CD4-positive, alpha-beta T cell treated with Interleukin-1 beta for 1 hour (primary cell): ENCODE measurements around the gene RNF141.

ENCODE experiments used
- DNase-seq, 2 donors: peaks; one replicate each; pipeline ENCODE4 v3.0.0-alpha.2; 2020 to 2022

Gene RNF141

DNA sequence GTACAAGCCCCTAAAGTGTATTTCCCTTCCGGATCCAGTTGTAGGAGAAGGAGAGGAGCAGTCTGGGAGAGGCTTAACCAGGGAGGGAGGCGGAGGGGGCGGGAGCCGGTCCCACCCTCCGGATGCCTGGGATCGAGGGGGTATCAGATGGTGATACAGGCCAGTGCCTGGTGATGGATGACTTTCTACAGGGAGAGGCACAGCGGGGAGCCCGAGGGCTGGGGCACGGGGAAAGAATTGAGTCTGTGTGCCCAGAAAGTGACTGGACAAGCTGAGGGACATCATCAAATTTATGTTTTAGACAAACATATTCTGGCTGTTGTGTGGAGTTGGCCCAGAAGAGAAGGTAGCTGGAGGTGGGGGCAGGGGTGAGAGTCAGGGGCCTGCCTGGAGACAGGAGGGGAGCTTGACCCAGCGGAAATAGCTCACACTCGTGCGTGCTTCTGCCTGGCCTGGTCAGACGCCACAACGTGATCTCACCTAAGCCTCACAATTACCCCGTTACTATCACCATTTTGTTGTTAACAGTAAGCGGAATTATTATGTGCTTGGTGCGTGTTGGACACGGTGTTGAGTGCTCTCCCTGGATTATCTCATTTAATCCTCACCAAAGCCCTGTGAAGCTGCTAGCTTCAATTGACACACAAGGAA is 43.5 kb downstream of the RNF141 start:
- no peak for DNase-seq

DNA sequence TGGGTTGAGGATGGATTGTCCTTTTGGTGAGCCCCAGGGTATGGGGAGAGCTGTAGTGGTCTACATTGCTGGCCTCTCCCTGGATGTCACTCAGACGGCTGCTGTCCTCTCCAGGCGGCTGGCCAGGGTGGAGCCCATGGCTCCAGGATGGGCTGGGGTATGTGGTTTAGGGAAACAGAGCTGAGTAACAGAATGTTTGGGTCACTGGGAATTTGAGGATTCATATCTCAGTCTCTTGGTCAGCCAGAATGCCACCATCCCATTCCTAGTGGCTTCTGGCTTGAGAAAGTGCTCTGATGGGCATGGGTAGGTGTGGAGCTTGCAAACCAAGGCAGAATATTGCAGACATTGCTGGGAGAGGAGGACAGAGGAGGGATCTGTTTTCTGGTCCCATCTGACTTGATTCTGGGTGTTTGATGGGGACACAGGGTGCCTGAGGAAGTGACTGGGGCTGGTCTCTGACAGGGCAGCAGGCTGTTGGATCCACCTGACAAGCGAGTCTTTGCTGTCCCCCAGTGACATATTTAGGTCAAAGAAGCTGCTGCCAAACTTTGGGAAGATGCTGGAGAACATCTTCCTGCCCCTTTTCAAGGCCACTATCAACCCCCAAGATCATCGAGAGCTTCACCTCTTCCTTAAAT is 44.6 kb downstream of the RNF141 start:
- DNase-seq, result no peak

DNA sequence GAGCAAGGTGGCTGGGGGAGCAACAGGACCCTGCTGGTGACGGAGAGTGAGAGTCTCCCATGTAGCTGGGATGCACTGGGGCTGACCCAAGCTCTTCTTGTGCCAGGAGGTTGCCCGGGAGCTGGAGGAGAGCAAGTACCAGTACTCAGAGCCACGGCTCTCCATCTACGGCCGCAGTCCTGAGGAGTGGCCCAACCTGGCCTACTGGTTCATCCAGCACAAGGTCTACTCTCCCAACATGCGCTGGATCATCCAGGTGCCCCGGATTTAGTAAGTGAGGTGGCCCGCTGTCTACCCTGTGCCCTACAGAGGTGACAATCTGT is 45.6 kb downstream of the RNF141 start:
- no peak for DNase-seq

DNA sequence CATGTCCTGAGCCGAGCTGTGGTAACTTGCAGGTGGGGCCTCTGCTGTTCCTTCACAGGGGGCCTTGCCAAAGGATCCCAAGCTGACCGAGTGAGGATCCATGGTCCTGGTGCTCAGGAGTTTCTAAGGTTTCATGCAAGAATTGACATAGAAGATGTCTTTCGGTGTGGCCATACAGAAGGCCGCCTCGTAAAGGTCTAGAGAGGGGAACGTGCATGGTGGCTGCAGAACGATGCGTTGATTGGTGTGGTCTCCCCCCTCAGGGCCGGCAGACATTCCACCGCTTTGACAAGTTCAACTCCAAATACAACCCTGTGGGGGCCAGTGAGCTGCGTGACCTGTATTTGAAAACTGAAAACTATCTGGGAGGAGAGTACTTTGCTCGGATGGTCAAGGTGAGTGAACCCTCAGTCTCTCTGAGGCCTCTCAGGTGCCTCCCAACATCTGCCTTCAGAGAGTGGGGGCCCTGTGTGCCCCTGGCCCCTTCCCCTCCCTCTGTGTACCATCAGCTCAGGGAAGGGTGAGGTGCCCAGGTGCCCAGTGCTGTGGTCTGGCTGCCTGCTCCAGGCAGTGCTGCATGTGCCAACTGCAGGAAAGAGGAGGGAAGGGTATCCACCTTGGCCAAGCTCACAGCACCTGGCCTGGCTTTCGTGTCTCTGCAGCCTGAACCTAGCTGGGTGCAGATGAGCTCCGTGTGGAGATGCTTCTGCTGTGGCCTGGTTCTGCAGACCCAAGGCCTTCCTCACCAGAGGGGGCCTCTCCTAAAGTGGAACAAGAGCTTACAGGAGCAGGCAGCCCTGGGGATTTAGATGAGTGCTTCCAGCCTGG is 46.1 kb downstream of the RNF141 start:
- no peak for DNase-seq

DNA sequence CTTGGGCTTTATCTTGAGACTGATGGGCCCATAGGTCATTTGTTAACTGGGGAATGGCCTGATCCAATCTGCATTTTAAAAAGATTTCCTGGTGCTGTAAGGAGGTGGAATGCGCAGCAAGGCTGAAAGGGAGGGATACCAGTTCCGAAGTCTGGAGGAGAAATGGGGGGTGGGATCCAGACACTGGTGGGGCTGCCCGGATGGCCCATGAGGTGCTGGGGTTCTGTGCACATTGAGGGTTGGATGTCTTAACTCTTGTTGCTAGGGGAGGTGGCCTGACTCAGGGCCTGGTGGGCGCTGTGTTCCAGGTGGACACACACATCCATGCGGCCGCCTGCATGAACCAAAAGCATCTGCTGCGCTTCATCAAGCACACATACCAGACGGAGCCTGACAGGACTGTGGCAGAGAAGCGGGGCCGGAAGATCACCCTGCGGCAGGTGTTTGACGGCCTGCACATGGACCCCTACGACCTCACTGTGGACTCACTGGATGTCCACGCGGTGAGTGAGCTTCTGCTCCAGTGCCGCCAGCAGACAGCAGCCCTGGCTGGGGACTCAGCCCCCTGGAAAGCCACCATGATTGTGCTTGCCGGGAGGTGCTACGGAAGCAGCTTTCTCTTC is 47.8 kb downstream of the RNF141 start:
- no peak for DNase-seq

DNA sequence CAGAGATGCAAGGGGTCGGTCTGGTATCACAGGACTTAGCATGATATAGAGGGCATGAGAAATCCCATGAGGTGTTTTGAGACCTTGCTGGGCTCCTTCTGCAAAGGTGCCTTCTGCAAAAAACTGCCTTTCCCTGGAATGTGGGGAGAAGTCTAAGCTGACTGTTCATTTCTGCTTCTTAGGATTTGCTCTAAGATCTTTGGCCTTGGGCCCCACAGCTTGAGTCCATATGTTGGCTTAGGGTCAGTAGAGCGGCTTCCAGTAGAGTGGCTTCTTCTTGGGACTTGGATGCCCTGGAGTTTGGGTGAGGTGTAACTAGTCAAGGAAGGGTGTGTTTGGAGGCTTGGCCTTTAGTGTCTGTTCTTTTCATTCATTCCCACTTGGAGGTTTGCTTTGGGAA is 48.9 kb downstream of the RNF141 start:
- no peak for DNase-seq

DNA sequence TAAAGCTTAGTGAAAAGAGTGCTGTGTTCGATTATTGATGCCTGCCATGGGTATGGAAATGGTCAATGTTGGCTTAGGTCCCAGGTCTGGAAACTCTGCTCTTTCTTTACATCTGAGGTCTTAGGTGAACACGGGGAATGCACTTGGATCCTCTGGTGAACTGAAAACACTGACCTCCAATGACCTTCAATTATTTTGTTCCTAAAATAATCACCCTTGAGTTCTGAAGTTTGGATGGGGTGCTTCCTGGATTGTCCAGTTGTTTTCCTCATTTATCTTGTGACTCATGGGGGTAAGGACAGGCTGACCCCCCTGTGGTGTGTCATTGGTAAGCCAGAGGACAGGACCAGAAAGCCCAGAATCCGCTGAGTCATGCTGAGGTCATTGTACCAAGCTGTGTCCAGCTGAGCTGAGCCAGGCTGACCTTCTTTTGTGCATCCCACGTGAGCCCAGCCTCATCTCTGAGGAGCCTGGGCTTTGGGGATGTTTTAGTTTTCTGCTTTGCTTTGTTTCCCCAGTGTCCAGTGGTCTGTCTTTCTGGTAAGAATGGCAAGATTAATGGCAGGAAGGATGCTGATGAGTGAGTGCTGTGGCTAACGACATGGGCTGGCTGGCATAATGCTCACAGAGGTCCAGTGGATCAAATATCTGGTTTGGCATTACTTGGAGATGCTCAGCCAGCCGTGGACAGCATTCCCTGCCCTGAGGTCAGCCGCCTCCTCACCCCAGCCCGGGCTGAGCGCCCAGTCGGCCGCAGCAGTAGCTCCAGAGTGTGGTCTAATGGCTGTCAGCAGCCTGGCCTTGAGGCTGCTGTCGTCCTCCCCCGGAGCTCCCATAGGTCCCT is 50.4 kb downstream of the RNF141 start:
- peak in 1 of 2 donors; percentile 16 for DNase-seq

DNA sequence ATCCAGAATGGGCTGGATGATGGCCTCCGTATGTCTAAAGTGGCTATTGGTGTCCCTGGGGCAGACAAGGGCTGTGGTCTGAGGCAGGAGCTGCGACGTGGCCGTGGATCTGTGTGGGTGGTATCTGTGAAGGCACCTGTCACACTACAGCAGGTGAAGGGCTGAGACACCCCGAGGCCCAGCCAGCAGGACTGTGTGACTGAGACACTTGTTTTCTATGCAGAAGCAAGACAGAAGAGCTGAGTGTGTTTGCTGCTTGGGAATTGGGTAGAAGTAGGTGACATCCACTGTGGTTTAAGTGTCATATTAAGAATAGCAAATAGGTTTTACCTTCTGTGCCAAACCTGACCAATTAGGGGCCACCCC is 51.0 kb downstream of the RNF141 start:
- DNase-seq, result no peak

DNA sequence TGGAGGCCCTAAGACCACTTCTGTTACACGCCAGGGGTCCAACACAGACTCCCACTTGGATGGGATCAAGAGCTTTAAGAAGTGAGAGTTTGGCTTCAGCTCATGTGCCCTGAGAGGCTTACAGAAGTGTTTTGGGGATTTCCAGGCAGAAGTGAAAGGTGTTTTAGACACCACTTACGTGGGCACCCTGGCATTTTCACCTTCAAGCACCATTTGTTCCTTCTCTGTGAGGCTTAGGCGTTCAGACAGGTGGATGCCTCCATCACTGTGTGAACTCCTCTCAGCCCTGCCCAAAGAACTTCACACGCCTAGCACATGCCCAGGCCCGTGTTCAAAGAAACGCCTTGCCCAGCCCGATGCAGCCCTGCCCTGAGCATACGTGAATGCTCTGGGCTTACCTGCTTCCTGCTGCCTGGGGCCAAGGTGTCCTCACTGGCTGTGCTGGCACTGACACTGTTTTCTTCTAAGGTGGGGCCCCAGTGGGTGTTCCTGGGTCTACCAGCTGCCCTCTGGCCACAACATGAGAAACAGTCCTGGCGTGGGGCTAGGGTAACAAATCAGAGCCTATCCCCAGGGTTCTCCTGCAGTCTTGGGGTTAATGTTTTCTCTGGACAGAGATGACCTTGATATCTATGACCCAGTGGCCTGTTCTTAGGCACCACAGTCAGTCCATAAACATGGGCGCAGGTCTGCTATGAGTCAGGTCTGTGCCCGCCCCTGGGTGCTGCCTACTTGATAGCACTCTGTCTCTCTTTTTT is 51.9 kb downstream of the RNF141 start:
- peak in 1 of 2 donors; percentile 68 for DNase-seq

DNA sequence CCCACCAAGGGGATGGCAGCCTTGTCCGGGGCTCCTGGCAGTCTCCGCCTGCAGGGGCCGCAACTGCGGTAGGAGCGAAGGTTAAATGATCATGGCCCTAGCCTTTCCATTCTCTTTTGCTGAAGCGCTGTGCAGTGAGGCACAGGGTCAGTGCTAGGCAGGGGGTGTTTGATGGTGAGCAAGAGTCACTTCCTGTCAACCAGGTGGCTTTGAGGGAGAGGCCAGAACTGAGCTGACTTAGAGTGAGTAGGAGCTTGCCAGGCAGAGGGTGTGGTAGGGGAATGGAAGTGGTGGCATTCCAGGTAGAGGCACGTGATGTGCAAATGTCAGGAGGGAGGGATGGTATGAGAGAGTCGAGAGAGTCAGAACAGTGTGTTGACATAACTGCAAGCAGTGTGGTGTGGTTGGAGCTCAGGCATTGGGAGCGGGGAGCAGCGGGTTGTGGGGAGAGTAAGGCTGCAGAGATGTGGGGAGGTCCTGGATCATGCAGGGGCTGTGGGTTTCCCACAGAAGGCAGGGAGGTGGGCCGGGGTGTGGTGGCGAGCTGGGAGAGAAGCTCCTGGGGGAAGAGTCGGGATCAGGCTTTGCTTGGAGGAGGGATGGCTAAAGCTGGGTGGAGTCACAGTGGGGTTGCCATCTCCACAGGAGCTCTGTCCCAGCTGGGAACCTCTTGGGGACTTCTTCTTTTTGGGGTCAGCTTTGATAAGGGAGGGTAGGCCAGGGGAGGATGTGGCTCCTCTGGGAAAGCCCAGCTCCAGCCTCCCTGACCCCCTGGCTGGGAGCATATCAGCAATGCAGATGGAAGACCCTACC is 52.7 kb downstream of the RNF141 start:
- no peak for DNase-seq

DNA sequence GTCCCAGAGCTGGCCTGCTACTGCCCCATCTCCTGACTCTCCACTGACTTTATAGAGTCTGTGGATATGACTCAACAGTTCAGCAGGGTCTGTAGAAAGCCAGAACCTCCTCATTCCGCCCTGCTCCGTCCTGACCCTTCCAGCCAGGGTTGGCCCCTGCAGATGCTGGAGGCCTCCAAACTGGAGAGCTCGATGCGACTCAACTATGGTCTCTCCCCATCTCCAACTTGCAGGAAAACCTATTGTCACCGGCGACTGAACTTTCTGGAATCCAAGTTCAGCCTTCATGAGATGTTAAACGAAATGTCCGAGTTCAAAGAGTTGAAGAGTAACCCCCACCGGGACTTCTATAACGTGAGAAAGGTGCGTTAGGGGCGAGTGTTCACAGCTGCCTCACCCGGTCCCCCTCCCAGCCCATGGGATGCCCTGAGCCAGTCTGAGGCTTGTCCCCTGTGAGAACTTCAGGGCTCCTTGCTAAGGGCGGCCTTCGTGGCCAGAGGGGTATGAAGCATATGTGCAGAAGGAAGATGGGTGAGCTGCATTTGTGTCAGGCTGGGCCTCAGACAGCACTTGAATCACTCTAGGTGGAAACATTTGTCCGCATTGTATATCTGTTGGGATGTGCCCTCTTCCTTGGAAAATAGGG is 53.9 kb downstream of the RNF141 start:
- DNase-seq, result no peak

DNA sequence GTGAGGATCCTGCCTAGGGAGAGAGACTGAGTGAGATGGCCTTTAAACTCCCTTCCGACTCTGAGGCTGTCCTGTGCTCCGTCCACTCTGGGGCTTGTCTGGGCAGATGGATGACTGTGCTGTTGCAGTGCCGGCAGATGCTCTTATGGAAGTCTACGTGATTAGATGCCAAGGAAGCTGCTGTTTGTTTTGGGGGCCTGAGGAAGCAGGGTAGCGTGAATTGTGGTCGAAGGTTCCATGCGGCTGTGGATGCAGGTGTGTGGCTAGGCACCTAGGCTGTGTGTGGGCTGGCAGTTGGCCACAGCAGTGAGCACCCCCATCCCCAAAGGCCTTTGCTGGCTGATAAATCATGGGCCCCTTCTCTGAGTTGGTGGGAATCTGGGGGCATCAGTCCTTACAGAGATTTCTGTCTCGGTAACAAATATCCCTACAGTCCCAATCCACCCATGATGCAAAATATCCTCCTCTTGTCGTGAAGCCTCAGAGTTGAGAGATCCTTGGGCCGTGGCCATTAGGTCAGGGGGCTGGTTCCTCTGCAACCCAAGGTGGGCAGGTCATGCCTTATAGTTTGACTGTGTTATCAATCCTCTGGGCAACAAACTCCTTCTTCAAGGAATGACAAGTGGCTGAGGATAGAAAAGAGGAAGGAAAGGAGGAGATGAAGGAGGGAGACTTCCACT is 54.7 kb downstream of the RNF141 start:
- DNase-seq, result no peak

DNA sequence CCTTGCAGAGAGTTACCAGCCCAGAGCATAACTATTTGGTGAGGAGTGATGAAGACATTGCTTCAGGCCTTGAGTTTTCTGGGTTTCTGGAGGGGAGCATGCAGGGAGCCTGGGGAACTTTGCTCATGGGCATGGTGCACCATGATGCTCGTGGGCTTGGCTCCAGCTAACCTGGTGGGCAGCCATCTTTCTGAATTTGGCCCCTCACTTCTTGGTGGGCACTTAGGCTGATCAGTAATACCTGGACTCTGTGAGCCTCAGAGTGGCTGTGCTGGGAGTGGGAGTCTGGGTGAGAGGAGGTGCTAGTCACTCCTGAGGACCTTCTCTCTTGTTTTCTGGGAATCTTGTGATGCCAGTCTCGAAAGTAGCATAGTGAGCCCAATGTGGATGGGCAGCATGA is 55.3 kb downstream of the RNF141 start:
- DNase-seq, result no peak

DNA sequence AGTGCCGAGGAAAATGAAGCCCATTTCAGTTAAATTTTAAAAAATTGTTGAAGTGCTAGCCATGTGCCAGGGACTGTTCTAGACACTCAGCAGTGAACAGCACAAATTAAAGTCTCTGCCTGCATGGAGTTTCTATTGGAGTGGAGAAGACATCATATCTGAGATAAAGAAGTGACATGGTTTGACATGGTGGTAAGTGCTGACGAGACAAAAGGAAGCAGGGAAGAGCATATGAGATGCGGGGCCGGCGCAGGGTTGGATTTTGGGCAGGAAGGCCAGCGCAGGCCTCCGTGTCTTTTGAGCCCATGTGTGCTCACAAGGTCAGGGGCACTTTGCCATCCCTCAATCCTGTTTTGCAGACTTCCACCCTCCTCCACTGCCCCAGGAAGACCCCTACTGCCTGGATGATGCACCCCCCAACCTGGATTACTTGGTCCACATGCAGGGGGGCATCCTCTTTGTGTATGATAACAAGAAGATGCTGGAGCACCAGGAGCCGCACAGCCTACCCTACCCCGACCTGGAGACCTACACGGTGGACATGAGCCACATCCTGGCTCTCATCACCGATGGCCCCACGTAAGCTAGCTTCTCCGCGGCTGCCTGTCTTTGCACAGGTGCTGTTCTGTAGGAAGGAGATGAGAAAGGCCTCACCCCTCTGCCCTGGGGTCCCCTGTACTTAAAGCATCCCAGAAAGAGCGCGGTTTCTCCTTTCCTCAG is 56.4 kb downstream of the RNF141 start:
- DNase-seq, result no peak

DNA sequence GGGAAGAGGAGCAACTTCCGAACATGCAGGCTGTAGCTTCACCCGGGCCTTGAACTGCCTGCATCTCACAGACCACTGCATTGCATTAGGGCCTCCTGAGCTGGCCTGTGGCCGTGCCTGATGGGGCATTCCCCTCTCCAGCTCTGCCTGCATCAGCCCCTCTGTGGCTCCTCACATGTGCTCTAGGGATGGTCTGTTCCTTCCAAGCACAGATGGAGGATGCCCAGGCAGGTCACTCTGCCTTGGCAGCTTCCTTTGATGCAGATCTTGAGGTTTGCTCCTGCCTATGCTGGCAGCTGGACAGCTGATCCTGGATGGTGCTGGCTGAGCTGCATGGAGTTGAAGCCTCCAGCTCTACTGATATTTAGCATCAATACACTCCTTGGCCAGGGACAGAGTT is 57.4 kb downstream of the RNF141 start:
- no peak for DNase-seq

DNA sequence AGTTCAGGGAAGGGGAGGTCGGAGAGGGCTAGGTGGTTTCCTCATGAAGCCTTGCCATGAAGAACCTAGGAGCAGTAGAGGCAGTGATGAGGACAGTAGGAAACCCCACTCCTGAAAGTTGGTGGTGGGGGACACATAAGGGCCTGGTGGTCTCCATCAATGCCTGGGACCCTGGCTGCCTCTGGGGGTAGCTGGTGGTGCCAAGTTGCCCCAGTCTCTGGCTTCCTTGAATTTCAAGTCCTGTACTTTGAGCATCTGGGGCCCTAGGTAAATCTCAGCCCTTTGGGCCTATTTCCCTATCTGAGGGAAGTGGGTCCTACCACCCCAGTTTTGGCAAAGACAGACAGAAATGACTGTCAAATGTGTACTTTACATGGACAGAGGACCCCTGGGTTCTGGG is 57.8 kb downstream of the RNF141 start:
- no peak for DNase-seq

DNA sequence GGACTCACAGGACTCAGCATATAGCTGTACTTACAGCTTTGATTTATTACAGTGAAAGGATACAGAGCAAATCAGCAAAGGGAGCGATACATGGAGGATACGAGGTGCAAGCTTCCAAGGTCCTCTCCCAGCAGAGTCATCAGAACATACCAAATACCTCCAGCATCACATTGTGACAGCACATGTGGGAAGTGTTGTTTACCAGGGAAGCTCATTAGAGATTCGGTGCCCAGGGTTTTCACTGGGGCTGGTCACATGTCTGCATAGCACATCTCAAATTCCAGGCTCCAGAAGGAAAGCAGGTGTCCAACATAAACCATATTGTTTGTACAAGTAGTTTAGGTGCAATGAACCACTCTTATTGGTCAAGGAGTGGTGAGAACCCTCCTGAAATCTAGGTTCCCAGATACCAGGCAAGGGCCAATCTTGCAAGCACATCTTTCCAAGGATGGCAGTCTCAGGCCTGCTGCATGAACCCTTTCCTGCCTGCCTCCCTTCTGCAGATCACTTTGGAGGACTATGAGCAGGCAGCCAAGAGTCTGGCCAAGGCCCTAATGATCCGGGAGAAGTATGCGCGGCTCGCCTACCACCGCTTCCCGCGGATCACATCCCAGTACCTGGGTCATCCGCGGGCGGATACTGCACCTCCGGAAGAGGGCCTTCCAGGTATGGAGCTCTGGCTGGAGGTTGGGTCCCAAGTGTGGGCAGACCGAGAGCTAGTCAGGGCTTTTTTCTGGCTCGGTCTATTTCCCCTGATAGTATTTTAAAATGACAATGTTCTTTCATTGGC is 59.2 kb downstream of the RNF141 start:
- DNase-seq, result no peak

DNA sequence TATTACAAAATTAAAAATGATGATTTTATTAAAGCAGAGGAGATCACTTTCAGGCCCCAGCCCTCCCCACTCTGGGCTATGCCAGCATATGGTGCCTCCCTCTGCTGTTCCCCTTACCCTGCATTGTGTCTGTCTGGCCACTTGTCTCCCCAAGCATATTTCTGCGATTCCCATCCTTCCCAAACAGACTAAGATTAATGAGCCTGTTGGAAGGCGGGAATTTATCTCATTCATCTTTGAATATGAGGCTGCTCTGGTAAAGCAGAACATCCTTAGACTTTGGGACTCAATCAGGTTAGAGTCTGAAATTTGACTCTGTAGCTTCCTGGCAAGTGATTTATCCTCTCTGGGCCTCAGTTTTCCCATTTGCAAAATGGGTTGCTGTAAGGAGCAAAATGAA is 60.2 kb downstream of the RNF141 start:
- DNase-seq, result no peak

DNA sequence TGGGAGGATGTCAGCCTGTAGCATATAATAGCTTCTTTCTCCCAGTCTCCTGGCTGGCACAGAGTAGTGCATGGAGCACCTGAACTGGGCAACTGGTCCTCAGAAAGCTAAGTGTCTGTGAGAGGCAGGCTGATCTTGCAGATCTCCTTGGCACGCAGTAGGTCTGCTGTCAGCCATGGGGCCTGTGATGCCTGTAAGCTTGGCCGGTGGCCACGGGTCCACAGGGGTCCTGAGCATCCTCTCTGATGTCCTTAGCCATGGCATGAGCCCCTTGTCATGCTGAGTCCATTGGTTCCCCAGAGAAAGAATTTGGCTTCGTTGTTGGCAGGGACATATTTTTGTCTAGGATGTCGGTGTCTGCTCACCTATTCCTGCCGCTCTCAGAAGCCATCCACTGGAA is 61.0 kb downstream of the RNF141 start:
- no peak for DNase-seq
